Stimulated activated CD4-positive, alpha-beta T cell treated with anti-CD3 and anti-CD28 coated beads, Interleukin-15, amount 100 ng/mL, for 24 hours (primary cell): Measurements from ENCODE around the gene TMEM263.
"Not testable (repeated sequence)": the region's sequence is repeated elsewhere in the genome, so short reads cannot be mapped to it uniquely, and the experiment has no call there.

ENCODE experiments used
- DNase-seq: peaks from one replicate; pipeline ENCODE4 v3.0.0-alpha.2; 2020

TMEM263 gene

DNA sequence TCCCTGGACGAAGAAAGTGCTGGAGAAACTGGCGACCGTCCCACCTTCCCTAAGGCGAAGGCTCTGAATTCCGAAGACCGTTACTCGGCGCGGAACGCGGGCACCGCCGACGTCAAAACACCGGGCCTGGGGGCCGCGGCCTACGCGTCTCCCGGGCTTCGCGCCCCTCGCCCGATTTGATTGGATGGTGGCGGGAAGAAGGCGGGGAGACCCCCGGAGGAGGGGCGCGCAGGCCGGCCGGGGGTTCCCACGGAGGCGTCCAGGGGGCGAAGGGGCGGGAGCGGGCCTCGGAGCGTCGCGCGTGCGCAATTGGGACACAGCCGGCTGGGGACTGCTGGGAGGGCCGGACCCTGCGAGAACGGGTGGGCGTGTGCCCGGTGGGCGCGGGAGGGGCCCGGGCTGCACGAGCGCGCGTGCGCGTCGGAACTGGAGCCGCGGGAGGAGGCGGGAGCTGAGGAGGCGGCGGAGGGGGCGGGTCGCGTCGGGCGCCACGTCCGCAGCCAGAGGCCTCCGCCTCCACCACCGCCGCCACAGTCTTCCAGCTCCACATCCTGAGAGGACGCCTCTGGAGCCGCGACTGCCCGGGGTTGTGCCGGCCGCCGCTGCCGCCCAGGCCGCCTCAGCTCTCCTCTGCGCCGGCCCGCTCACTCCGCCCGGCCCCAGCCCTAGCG, at the start of gene TMEM263:
TMEM263 (plus strand) TSS at position 531 of the 671 bp plus-strand sequence. CDS start 11,210 bp downstream, outside the sequence.
- DNase-seq: peak; percentile 92

DNA sequence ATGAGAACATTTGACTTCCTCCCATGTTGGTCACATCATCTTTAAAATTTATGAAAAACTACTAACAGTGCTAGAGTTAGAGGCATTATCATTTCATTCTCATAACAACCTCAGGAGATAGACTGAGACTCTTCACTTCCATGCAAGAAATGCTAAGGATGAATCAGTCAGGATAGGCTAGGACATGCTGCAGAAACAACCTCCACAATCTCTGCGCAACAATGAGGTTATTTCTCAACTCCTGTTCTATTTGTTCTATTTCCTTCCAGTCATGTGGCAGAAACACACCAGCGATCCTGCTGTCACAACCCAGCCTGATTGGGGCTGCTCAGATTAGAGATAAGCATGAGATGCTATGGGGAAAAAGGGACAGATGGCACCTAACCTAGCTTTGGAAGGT, 49.0 kb upstream of the TMEM263 start:
- no peak for DNase-seq

DNA sequence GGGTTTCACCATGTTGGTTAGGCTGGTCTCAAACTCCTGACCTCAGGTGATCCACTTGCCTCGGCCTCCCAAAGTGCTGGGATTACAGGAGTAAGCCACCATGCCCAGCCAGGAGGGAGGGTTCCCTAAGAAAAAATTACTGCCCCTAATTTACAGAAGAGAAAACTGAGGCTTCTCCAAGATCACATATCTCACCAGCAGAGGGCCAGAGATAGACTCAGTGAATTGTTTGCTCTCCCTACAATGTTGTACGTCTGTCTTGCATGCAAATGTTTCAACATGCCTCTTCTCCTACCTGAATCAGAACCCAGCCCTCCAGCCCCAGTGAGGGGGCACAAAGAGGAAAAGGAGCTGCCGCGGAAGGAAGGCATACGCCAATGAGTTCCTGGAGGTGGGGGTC, 48.3 kb upstream of the TMEM263 start:
- no peak for DNase-seq

DNA sequence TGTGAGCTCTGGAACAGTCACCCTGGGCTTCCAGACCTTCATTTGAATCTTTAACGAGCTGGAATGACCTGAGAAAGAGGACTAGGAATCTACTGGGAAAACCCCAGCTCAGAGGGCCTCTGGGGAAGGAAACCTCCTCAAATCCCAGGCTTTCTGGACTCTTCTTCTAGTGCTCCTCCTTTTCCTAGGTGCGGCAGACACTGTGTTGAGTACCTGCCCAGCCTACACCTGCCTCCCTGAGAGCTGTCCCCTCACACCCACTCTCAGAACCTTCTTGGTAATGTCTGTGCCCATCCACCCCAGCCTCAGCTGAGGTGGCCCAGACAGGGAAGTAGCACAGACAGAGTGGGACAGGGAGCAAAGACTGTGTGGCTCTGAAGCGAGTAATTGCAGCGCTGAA, 47.9 kb upstream of the TMEM263 start:
- no peak for DNase-seq

DNA sequence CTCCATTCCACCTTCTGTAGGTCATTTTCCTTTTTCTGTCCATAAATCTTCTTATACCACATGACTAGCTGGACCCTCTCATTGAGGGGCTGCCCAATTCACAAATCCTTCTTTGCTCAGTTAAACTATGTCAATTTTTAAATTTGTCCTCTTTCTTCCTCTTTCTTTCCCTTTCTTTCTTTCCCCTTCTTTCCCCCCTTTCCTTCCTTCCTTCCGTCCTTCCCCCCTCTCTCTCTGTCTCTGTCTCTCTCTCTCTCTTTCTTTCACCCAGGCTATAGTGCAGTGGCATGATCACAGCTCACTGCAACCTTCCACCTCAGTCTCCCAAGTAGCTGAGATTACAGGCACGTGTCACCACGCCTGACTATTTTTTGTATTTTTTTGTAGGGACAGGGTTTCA, 47.1 kb upstream of the TMEM263 start:
- no peak for DNase-seq

DNA sequence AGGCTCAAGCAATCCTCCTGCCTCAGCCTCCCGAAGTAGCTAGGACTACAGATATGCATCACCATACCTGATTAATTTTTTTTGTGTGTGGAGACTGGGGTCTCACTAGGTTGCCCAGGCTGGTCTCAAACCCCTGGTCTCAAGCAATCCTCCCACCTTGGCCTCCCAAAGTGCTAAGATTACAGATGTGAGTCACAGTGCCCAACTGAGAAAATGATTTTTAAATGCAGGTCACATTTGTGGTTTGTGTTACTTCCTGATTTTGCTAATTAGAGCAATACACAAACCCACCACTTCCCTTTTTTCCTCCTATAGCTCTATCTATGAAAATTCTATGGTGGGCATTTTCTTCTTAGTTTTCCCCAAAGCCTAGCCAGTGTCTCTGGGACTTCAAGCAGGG, 45.5 kb upstream of the TMEM263 start:
- DNase-seq: no peak

DNA sequence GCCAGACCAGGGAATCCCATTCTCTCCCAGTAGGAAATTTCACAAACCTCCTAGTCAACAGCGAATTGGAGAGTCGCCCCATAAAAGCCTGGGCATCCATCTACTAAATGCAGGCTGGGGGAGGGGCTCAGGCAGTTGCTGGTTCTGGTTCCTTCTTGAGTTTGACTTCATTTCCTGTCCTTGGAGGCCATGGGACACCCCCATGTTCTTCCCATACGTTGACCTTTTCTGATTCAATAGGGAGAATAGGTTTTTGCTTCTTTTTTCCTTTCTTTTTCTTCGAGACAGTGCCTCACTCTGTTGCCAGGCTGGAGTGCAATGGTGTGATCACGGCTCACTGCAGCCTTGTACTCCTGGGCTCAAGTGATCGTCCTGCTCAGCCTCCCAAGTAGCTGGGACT, 44.1 kb upstream of the TMEM263 start:
- DNase-seq: no peak

DNA sequence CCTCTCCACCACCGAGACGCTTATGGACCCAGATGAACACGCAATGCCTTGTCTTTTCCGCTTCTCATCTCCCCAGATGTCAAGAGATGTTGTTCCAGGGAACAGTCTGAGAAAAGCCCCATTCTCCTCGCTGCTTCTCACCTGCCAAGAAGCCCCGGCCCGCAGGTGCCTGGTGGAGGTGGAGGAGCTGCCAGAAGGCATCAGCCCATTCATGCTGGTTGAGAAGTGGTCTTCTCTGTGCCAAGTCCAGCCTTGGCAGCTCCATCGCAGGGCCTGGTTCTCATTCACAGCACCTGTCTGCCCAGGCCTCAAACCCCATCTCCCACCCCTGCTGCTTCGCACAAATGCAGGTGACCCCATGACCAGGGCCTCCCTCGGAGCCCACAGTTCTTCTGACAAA, 42.3 kb upstream of the TMEM263 start:
- DNase-seq: no peak

DNA sequence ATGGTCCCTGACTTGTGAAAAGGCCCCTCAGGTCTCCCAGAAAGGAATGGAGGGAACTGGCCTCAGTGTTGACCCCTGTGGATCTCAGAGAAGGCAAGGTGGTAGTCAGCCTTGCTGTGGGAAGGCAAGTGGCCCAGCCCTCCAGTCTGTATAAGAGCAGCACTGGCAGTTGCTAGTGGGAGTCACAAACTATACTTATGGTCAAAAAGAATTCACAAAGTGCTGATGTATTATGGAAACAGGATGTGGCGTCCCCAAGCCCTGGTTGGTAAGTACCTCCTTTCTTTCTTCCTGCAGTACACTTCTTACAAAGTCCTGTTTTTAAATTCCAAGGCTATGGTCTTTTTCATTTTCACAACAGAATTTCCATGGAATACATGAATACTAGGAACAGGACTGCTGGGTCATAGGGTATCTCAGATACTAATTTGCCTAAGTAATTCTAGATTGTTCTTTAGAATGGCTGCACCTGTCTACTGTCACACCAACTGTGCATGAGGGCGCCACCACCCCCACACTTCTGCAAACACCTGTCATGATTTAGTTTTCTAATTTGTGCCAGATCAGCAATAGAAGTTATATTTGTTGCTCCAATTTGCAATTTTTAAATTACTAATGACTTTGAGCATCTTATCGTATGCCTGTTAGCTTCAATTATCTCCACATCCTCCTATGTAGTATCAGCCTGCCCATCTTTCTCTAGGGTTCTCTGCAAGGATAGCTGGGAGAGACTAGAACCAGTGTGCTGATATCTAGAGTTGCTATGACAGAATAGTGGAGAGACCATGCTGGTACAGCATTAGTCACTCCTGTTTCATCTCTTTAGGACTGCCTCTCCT, 40.7 kb upstream of the TMEM263 start:
- DNase-seq: peak; percentile 19

DNA sequence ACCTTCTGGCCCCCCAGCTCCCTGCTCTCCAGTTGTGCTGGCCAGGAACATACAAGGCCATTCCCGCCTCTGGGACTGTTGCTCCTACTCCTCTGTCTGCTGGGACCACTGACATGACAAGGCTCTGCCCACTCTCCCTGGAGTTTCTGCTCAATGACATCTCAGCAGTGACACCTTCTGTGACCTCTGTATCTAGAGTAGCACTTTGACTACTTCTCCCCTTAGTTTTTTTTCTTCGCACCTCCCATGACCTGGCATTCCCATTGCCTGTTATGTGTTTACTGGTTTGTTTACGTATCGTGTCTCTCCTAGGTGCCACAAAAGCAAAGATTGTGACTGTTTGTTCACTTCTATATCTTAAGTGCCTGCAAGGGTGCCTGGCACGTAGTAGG, 40.1 kb upstream of the TMEM263 start:
- DNase-seq: no peak

DNA sequence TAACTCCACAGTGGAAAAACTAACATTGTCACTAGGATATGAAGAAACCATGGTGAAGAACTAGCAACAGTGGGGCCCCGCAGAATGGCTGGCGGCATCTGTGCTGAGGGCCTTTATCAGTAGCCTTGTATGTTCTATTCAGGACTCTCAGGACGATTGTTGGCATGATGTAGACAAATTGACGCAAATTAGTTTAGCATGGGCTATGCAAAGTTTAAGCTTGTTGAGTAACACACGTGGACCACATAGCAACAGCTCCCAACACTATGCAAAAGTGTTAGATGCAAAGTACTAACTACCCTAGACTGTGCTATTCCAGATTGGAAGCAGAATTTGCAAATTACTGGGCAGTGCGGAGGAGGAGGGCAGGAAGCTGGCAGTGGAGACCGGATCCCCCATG, 38.2 kb upstream of the TMEM263 start:
- DNase-seq: no peak

DNA sequence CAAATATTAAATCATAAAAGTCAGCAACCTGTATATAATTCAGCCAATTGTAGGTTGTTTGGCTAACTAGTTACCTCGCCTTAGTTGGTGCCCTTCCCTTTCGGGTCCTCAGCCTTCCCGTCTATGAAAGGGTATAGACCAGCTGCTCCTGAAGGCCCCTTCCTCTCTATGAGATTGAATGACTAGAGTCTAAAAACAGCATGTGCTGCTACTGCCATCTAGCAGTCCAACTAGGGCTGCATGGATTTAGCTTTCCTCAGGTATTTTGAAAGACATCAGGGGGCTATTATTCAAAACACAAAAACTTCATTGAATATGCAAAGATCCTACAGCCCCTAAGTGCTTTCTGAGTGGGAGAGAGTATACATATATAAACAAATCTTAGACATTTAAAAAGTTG, 37.0 kb upstream of the TMEM263 start:
- no peak for DNase-seq

DNA sequence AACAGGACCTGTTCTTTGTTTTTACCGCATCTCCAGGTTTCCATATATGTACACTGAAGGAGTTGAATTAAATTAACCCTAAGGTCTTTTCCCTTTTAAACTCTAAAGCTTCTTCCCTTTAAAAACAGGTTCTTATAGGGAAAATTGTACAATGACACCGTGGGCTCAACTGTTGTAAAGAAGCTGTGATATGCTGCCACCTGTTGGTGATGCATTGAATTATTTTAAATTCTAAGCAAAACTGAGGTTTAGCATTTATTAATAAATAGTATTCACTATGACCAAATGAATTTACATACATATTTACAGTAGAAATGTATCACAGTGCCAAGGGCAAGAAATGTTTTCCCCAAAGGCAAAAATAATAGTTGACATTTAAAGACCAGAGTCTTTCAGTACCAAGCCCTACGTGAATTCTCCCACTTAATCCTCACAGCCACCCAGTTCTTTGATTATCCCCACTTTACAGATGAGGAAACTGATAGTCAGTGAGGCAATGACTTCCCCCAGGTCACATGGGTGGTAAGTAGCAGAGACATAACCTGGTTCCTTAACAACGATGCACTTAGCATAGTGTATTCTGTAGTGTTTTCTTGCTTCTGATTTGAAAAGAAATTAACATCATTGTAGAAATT, 35.7 kb upstream of the TMEM263 start:
- peak; percentile 19 for DNase-seq

DNA sequence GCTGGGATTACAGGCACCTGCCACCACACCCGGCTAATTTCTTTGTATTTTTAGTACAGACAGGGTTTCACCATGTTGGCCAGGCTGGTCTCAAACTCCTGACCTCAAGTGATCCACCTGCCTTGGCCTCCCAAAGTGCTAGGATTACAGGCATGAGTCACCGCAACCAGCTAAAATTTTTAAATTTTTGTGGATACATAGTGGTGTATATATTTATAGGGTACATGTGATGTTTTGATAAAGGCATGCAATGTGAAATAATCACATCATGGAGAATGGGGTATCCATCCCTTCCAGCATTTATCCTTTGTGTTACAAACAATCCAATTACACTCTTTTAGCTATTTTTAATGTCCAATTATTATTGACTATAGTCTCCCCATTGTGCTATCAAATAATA, 33.7 kb upstream of the TMEM263 start:
- DNase-seq: not testable (repeated sequence)

DNA sequence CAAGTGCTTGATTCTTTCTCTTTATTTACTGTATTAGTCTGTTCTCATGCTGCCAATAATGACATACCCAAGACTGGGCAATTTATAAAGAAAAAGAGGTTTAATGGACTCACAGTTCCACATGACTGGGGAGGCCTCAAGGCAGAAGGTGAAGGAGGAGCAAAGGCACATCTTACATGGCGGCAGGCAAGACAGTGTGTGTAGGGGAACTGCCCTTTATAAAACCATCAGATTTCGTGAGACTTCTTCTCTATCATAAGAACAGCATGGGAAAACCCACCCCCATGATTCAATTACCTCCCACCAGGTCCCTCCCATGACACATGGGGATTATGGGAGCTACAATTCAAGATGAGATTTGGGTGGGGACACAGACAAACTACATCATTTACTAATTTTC, 32.1 kb upstream of the TMEM263 start:
- DNase-seq: not testable (repeated sequence)

DNA sequence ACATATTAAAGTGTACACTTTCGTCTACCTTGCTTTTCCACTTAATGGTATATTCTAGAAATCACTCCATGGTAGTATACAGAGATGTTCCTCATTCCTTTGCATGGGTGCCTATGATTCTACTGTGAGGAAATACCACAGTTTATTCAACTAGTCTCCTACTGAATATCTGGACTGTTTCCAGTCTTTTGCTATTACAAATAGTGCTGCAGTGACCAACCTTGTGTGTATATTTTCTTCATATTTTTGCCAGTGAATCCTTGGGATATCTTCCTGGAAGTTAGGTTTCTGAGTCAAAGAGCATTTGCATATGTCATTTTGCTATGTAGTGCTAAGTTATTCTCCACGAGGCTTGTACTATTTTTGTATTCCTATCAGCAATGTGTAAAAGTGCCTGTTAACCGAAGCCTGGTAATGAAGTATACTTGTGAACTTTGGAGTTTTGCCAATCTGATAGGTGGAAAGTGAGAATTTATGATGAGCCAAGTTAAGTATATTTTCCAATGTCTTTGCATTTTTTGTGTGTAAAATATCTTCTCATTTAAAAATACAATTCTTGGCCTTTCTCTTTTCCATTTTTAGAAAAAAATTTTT, 31.3 kb upstream of the TMEM263 start:
- no peak for DNase-seq

DNA sequence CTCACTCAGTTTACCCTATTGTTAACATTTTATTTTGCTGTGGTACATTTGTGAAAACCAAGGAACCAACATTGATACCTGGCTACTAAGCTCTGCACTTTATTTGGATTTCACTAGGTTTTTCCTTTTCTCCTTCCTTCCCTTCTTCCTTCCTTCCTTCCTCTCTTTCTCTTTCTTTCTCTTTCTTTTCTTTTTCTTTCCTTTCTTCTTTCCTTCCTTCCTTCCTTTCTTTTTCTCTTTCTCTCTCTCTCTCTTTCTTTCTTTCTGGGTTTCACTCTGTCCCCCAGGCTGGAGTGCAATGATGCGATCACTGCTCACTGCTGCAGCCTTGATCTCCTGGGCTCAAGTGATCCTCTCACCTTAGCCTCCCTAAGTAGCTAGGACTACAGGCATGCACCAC, 29.1 kb upstream of the TMEM263 start:
- no peak for DNase-seq

DNA sequence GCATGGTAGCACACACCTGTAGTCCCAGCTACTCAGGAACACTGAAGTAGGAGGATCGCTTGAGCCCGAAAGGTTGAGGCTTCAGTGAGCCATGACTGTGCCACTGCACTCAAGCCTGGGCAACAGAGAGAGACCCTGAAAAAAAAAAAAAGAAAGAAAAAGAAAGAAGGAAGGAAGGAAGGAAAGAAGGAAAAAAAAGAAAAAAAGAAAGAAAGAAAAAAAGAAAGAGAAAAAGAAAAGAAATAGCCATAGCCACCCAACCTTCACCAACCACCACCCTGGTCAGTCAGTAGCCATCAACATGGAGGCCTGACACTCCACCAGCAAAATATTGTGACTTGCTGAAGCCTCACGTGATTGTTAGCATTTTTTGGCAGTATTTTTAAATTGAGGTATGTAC, 21.4 kb upstream of the TMEM263 start:
- no peak for DNase-seq

DNA sequence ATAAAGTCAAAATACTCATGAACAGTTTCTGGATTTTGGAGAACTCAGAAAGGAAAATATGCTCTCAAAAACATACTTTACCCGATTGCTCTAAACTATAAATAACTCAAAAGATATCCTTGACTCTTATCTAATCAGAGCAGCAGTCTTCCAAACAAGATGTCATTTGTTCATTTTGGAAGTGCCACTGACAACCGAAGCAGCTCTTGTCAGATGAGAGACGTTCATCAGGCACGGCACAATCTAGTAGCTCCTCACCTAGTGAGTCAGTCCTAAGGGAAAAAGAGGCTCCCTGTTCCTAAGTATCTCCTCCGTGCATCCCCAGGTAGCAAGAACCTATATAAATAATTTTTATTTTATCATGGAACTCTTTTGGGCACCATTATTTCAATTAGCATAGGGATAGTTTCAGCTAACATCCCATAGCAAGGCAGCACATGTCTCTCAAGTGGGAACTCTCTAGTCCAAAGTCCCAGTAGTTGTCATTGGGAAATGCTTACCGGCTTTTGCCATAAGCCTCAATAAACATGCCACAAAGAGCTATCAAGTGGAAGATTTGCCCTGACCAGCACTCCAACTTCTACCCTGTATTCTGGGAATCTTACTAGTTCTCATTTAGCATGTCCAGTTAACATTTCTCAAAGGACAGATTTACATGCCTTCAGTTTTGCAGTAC, 14.1 kb upstream of the TMEM263 start:
- DNase-seq: no peak

DNA sequence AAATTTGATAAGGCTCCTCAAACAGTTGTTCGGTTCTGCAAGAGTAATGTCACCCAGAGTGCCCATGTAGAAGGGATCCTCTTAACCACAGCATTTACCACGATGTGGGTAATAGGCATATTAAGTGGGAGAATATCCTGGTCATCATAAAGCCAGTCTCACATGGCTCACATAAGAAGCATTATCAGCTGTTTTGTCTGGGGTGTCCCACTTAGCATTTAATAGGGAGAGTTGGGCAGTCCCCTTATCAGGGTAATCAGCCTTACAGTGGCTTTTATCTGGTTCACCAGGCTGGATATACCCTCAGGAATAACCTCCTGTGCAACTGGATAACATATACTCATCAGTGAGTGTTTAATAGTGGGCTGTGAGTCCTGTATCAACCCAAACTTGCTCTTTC, 12.9 kb upstream of the TMEM263 start:
- no peak for DNase-seq

DNA sequence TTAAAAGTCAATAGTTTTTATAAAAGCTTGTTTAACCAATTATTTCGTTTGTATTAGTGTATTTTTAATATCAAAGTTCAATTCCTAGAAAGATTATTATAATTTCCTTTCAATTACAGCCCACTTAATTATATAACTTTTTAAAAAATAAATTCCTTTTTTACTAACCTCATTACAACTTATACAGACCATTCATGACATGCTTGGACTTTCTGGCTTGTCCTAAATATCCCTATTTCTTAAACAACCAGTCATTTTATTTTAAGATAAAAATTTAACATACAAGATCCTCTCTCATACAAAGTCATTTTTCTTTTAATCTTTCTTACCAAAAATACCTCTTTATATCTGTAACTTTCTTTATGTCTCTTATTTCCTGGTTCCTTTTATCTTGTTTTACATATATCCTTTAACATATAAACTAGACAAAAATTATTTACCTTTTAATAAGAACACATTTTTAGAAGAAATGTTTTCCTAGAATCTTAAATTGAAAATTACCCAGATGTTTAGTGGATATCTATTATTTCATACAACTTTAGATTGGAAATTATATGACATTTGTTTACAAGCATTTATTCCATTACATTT, 10.4 kb upstream of the TMEM263 start:
- no peak for DNase-seq

DNA sequence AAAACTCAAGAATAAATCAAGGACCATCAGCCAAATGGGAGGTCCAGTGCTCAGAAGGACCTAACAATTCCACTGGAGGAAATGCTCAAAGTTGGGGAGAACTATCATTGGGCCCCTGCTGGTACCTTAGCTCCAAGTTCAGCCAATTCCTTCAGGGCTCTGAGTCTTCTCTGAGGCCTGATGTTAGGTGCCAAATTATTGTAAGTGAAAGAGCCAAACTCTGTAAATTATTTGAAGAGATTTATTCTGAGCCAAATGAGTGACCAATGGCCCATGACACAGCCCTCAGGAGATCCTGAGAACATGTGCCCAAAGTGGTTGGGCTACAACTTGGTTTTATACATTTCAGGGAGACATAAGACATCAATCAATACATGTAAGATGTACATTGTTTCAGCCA, 8.2 kb upstream of the TMEM263 start:
- no peak for DNase-seq

DNA sequence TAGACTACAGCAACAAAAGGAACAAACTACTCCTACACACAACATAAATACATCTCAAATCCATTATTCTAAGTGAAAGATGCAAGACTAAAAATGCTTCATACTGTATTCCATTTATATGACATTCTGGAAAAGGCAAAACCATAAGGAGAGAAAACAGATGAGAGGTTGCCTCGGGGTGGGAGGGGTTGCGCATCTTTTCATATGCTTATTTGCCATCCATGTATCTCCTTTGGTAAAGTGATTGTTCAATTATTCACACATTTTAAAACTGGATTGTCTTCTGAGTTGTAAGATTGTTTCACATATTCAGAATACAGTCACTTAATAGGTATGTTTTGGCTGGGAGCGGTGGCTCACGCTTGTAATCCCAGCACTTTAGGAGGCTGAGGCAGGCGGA, 5.1 kb upstream of the TMEM263 start:
- DNase-seq: no peak
